GM12874 (cell line): ENCODE data around the gene KRTAP22-2.

Experiments
- TF ChIP-seq, protein P1 (sequence below): IDR thresholded peaks from 2 replicates; pipeline ENCODE4 v1.5.1; 2011; ENCODE audit warnings: low read depth, mild to moderate bottlenecking, control low read depth, low read length, moderate library complexity; ENCODE audit not compliant: insufficient read depth

Gene KRTAP22-2

DNA sequence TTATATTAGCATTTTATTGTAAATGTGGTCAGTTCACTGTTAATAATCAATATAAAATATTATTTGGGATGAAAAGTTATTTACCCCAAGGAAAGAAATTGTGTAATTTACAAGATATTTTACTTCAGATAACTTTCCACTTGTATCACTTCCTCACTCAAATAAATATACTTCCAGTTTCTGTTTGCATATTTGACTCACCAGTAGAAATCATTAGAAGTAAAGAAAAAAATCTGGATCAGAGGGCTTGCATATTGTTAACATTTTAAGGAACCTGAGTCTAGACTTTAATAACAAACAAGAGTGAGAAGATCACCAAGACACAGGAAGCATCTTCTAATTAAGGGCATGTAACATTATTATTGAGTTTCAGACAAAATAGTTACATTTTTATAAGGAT lies 29.9 kb upstream of the KRTAP22-2 start:
- TF ChIP-seq, protein P1, sequence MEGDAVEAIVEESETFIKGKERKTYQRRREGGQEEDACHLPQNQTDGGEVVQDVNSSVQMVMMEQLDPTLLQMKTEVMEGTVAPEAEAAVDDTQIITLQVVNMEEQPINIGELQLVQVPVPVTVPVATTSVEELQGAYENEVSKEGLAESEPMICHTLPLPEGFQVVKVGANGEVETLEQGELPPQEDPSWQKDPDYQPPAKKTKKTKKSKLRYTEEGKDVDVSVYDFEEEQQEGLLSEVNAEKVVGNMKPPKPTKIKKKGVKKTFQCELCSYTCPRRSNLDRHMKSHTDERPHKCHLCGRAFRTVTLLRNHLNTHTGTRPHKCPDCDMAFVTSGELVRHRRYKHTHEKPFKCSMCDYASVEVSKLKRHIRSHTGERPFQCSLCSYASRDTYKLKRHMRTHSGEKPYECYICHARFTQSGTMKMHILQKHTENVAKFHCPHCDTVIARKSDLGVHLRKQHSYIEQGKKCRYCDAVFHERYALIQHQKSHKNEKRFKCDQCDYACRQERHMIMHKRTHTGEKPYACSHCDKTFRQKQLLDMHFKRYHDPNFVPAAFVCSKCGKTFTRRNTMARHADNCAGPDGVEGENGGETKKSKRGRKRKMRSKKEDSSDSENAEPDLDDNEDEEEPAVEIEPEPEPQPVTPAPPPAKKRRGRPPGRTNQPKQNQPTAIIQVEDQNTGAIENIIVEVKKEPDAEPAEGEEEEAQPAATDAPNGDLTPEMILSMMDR = no peak

DNA sequence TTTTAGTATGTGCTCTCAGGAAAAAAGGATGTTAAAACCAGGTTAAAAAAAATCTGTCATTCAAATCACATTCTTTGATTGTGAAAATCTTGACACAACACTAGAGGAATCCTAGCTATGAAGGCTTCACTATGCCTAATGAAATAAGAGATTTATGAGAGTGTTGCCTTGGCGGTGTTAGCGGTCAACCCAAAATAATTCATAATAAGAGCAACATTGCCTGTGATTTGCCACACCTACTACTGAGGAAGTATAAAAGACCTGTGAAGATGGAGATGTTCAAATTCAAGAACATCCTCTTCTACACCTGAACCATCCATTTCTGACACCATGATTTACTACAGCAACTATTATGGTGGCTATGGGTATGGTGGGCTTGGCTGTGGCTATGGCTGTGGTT lies 25.9 kb upstream of the KRTAP22-2 start, which contains the start of gene KRTAP20-1:
Gene KRTAP20-1, plus strand, starts transcription at position 301 of the 400 bp plus-strand sequence. Its CDS starts 30 bp downstream, at position 331.
- TF ChIP-seq, protein P1 = no peak

DNA sequence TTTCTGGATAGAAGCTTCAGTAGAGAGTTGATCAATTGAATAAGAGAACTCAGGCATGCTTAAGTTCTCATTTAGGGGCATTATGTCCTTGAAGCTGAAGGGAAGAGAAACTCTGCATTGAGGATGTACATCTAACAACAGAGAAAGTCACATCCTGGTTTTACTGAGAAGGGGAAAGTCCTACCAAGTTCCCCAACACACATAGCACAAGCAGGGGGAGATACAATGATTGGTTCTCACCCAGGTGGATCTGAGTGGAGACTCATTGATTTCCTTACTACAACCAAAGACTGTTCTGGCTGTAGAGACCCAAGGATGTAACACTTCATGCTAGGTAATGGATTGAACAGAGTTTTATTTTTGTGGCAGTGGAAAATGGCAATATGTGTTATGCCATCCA lies 25.0 kb upstream of the KRTAP22-2 start:
- TF ChIP-seq, protein P1 = no peak

DNA sequence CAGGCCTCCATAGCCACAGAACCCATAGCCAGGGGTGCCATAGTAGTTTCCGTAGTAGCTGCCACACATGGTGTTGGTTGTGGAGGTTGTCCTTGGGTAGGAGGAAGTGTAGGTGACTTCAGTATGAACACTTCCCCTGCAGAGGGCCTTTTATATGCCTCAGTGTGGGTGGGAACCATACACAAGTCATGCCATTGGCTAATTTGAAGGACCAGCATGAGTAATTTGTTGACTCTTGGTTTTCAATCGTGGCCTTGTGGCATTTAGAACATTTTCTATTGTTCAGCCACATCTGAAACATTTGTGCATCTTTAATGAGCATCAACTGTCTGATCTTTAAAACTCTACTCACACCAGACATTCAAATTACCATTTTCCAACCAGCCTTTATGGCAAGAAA lies 23.6 kb upstream of the KRTAP22-2 start, which contains the start of gene KRTAP6-1:
Gene KRTAP6-1, minus strand, starts transcription at position 95 of the 400 bp plus-strand sequence. Its CDS starts 26 bp downstream, at position 69.
- TF ChIP-seq, protein P1 = no peak

DNA sequence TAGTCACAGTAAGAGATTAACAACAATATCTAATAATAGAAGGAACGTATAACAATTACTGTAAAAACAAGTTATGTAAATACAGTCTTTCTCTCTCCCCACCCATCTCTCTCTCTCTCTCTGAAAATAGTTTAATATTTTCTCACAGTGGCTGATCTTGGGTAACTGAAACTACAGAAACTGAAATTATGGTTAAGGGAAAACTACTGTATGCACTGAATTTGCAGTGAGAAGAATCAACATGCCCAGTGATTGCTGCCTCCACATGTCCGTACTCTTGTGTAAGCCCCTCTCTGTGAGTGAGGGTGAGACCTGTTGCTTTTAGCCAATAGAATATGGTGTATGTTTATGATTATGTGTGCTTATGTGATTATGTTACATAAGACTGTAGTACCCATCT lies 21.9 kb upstream of the KRTAP22-2 start:
- TF ChIP-seq, protein P1 = no peak

DNA sequence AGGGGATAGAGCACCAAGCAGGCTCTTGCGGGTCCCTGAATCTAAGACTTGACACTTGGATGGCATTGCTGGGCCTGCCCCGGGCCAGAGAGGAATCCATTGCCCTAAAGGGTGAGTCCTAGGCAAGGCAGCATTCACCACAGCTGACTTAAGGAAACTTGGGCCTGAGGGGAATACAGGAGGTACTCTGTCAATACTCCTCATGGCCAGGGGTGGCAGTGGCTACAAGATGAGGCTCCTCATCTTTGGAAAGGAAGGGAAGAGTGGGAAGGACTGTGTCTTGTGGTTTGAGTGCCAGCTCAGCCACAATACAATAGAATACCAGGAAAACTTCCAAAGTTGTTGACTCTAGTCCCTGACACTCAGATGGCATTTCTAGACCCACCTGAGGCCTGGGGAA lies 15.8 kb upstream of the KRTAP22-2 start:
- TF ChIP-seq, protein P1 = no peak

DNA sequence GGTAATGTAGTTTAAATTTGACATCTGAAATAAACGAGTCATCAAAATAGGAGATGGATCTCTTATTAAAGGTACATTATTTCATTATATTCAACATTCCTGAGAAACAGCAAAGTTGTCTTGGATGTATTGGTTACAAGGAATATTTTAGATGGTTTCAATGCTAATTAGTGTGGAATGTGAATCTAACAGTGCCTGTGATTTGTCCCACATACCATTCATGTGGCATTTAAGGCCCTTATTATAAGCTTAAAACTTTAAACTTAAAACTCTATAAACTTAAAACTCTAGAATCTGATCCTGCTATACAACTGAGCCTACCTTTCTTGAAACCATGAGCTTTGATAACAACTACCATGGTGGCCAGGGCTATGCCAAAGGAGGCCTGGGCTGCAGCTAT lies 10.6 kb upstream of the KRTAP22-2 start, which contains the start of gene KRTAP22-1:
Gene KRTAP22-1, plus strand, starts transcription at position 301 of the 400 bp plus-strand sequence.
- TF ChIP-seq, protein P1 = no peak
